K562 (cell line): ENCODE data around the gene MBD2.

ENCODE experiments used
- BCLAF1 ChIP-seq, 2 experiments: fragments of 450-650 bp in 1 of 2; IDR thresholded peaks; 2 replicates each; pipeline ENCODE4 v1.6.1; 2011 to 2017; ENCODE audit warnings: low read depth in 2 of 2, antibody characterized with exemption in 1 of 2, borderline replicate concordance in 1 of 2, low read length in 1 of 2, mild to moderate bottlenecking in 1 of 2, mixed read lengths in 1 of 2; ENCODE audit not compliant: control insufficient read depth in 1 of 2
- CTCF ChIP-seq, 3 experiments: IDR thresholded peaks in 2 of 3; conservative IDR thresholded peaks in 1 of 3; 2 replicates each; pipeline ENCODE4 v1.5.1; 2011 to 2012; ENCODE audit warnings: low read length in 3 of 3, mild to moderate bottlenecking in 3 of 3, control low read depth in 2 of 3, improper control_type of control experiment in 1 of 3, inconsistent platforms in 1 of 3, low read depth in 1 of 3, mixed read lengths in 1 of 3, moderate library complexity in 1 of 3; ENCODE audit not compliant: insufficient read depth in 2 of 3
- EGR1 ChIP-seq: fragments of 450-650 bp; conservative IDR thresholded peaks from 2 replicates; pipeline ENCODE4 v1.6.1; 2017; ENCODE audit warnings: mild to moderate bottlenecking
- SIN3A ChIP-seq, 2 experiments: fragments of 150-350 bp in 1 of 2; IDR thresholded peaks; 2 replicates each; pipeline ENCODE4 v1.6.1; 2011 to 2016; ENCODE audit warnings: borderline replicate concordance in 2 of 2, low read depth in 2 of 2, low read length in 2 of 2, mild to moderate bottlenecking in 2 of 2, moderate library complexity in 2 of 2; ENCODE audit not compliant: control insufficient read depth in 1 of 2

- TF ChIP-seq CTCF (IDR thresholded peaks at IDR 0.05 in 2 of 3, conservative IDR thresholded peaks at IDR 0.05 in 1 of 3; ENCODE audit: insufficient read depth in 2 of 3, low read depth in 1 of 3, low read length in 3 of 3) (no peak), EGR1 (no peak), SIN3A (IDR thresholded peaks at IDR 0.05; ENCODE audit: borderline replicate concordance in 2 of 2, control insufficient read depth in 1 of 2, low read depth in 2 of 2, low read length in 2 of 2) (no peak), BCLAF1 (IDR thresholded peaks at IDR 0.05; ENCODE audit: borderline replicate concordance in 1 of 2, control insufficient read depth in 1 of 2, low read depth in 2 of 2, low read length in 1 of 2) (no peak)
Observed at GRCh38 chr18:54125429-54125828, 99.0 kb downstream of the MBD2 start.
